HG03558 (cell line): Measurements from ENCODE around the gene CHL1.
A peak's percentile ranks its signal among the peaks of the same experiment; 100 is the strongest.

ENCODE experiments used
- ATAC-seq: cut with Tn5 transposase; IDR thresholded peaks from one replicate; pipeline ENCODE4 v1.9.1; 2021; ENCODE audit warnings: moderate number of reproducible peaks; ENCODE audit not compliant: unreplicated experiment; ENCODE audit errors: extremely low read depth

The CHL1 gene

GRCh38 chr3:324423-324822, 127.9 kb downstream of the CHL1 start:
- no peak for ATAC-seq

- no peak for ATAC-seq
Measured at GRCh38 chr3:325495-325894, 128.9 kb downstream of the CHL1 start.

- no peak for ATAC-seq
Measured at GRCh38 chr3:330494-331115, 134.0 kb downstream of the CHL1 start.

GRCh38 chr3:331881-332280, 135.3 kb downstream of the CHL1 start:
- no peak for ATAC-seq

GRCh38 chr3:332701-333100, 136.1 kb downstream of the CHL1 start:
- ATAC-seq: no peak

GRCh38 chr3:335240-335639, 138.7 kb downstream of the CHL1 start:
- no peak for ATAC-seq

GRCh38 chr3:339351-339750, 142.8 kb downstream of the CHL1 start:
- no peak for ATAC-seq

GRCh38 chr3:341998-342397, 145.4 kb downstream of the CHL1 start:
- no peak for ATAC-seq

- no peak for ATAC-seq
Measured at GRCh38 chr3:346186-346585, 149.6 kb downstream of the CHL1 start.

GRCh38 chr3:347581-347980, 151.0 kb downstream of the CHL1 start:
- no peak for ATAC-seq

GRCh38 chr3:350871-351371, 154.4 kb downstream of the CHL1 start:
- no peak for ATAC-seq

GRCh38 chr3:352599-352998, 156.0 kb downstream of the CHL1 start:
- ATAC-seq: no peak

GRCh38 chr3:353191-353739, 156.7 kb downstream of the CHL1 start:
- ATAC-seq: no peak

- peak; percentile 65 for ATAC-seq
Measured at GRCh38 chr3:354432-354831, 157.9 kb downstream of the CHL1 start.

- ATAC-seq: peak; percentile 39
Measured at GRCh38 chr3:355622-356021, 159.1 kb downstream of the CHL1 start.

- no peak for ATAC-seq
Measured at GRCh38 chr3:356952-357351, 160.4 kb downstream of the CHL1 start.

- peak; percentile 57 for ATAC-seq
Measured at GRCh38 chr3:359672-360071, 163.1 kb downstream of the CHL1 start.

GRCh38 chr3:362681-363338, 166.2 kb downstream of the CHL1 start:
- no peak for ATAC-seq

GRCh38 chr3:364287-364686, 167.7 kb downstream of the CHL1 start:
- ATAC-seq: no peak

- ATAC-seq: peak; percentile 54
Measured at GRCh38 chr3:365268-365667, 168.7 kb downstream of the CHL1 start.

- peak; percentile 38 for ATAC-seq
Measured at GRCh38 chr3:366253-366652, 169.7 kb downstream of the CHL1 start.
